Measurements from ENCODE around the gene IL22RA2. TPM values are rescaled to one million over a fixed set of nuclear protein-coding genes. Genes with fewer than 3 reads are reported as not detected.

Gene IL22RA2
- total RNA-seq, 1 experiment from 2014 or later = not detected

- Histone ChIP-seq H3T11ph (ENCODE audit: low read length) (no peak overlapping the region), H3K4me2 (ENCODE audit: insufficient read depth, insufficient read length, low read length) (no peak overlapping the region), H3K18ac (ENCODE audit: insufficient read length, low read depth, low read length) (no peak overlapping the region), H4K20me1 (ENCODE audit: control insufficient read depth, insufficient read depth, insufficient read length) (no peaks in the 10 kb centered on the region), H2AFZ (ENCODE audit: low read length) (no peak overlapping the region), H3K14ac (ENCODE audit: insufficient read depth, low read length) (no peak overlapping the region), H3K4me1 (ENCODE audit: insufficient read depth, low read length) (peaks cover 4% of the 10 kb centered on the region; the same call in 1 of the 2 replicates), H4K91ac (ENCODE audit: insufficient read length, low read depth, low read length) (no peak overlapping the region), H3K56ac (ENCODE audit: insufficient read length, low read depth, low read length) (no peak overlapping the region), H2AK5ac (ENCODE audit: insufficient read length, low read length) (no peak overlapping the region), H2BK15ac (ENCODE audit: low read depth, low read length) (no peak overlapping the region), H2BK20ac (ENCODE audit: low read depth, low read length, poor library complexity, severe bottlenecking) (no peak overlapping the region), H3K79me2 (ENCODE audit: insufficient read depth, low read length) (no peaks in the 10 kb centered on the region), H3K79me1 (ENCODE audit: insufficient read depth, low read depth, low read length, poor library complexity, severe bottlenecking) (no peaks in the 10 kb centered on the region), H3K9me3 (ENCODE audit: control insufficient read depth, low read depth, low read length) (no peaks in the 10 kb centered on the region), H3K4ac (ENCODE audit: low read depth, low read length) (no peak overlapping the region), H4K8ac (replicated peaks; ENCODE audit: insufficient read length, low read depth, low read length) (no peak overlapping the region), H3K23me2 (ENCODE audit: insufficient read length, low read depth, low read length, poor library complexity, severe bottlenecking) (no peaks in the 10 kb centered on the region), H4K5ac (ENCODE audit: insufficient read length, low read depth, low read length) (no peak overlapping the region), H3K23ac (ENCODE audit: insufficient read length, low read depth, low read length) (no peak overlapping the region), H3K27me3 (ENCODE audit: insufficient read depth, low read length) (no peaks in the 10 kb centered on the region), H2BK12ac (ENCODE audit: insufficient read length, low read depth, low read length) (no peak overlapping the region), H2BK5ac (ENCODE audit: insufficient read length, low read length) (no peak overlapping the region), H3K27ac (ENCODE audit: insufficient read length, low read depth, low read length) (no peak overlapping the region), H3K9ac (ENCODE audit: extremely low read depth, insufficient read length, low read length) (no peak overlapping the region), H2BK120ac (ENCODE audit: low read depth, low read length, poor library complexity, severe bottlenecking) (no peak overlapping the region)
- Mint-ChIP-seq H3K36me3 (ENCODE audit: insufficient read depth in 1 of 3, low read depth in 3 of 3) (peaks cover 10 to 16% (median 12%) of the 10 kb centered on the region in 3 experiments; a peak in 6 of 7 replicates), H3K27me3 (ENCODE audit: low read depth) (peaks cover 4% of the 10 kb centered on the region), H3K4me1 (peaks cover 27% of the 10 kb centered on the region in 2 experiments), H3K27ac (peak overlapping the region in 1 of 3 experiments; percentile 82; a peak in 2 of 7 replicates), H3K9me3 (peaks cover 7 to 24% of the 10 kb centered on the region in 2 experiments; a peak in 4 of 5 replicates), H3K4me3 (peak overlapping the region in 1 of 2 experiments; percentile 50; a peak in 3 of 5 replicates)
- no peak for TF ChIP-seq CTCF (conservative IDR thresholded peaks at IDR 0.05)
- WGBS (ENCODE audit: extremely low coverage, insufficient read length, low lambda C conversion rate) = no CpG with 5 or more reads among the region's 13 CpGs
- peak; percentile 27 for DNase-seq
Observed at GRCh38 chr6:137171824-137172733, 1.4 kb downstream of the IL22RA2 start.
